Activated naive CD4-positive, alpha-beta T cell treated with anti-CD3 and anti-CD28 coated beads for 36 hours (primary cell): Measurements from ENCODE around the gene SQOR. TPM values are rescaled to one million over a fixed set of nuclear protein-coding genes. Genes with fewer than 3 reads are reported as not detected.

Experiments used
- CTCF ChIA-PET: fragments of 350-600 bp; sonication (Branson Sonifier 250); formaldehyde crosslinking; loops from one replicate; lab custom pipeline; 2021; ENCODE audit warnings: antibody characterized with exemption; lab: Charles Lee
- DNase-seq: peaks from one replicate; pipeline ENCODE4 v3.0.0-alpha.2; 2020
- H3K27ac Mint-ChIP-seq: one replicate; pipeline ENCODE4 v1.8.0; 2021; ENCODE audit warnings: mild to moderate bottlenecking, mixed read lengths
- H3K27me3 Mint-ChIP-seq: one replicate; pipeline ENCODE4 v1.8.0; 2021; ENCODE audit warnings: low read depth, mixed read lengths
- H3K36me3 Mint-ChIP-seq: one replicate; pipeline ENCODE4 v1.8.0; 2021; ENCODE audit warnings: low read depth, mixed read lengths
- H3K4me1 Mint-ChIP-seq: one replicate; pipeline ENCODE4 v1.8.0; 2021; ENCODE audit warnings: low read depth, mixed read lengths
- H3K4me3 Mint-ChIP-seq: one replicate; pipeline ENCODE4 v1.8.0; 2021; ENCODE audit warnings: mild to moderate bottlenecking, moderate library complexity, mixed read lengths
- H3K9me3 Mint-ChIP-seq: one replicate; pipeline ENCODE4 v1.8.0; 2021; ENCODE audit warnings: mixed read lengths
- intact Hi-C: fragments of 100-400 bp; cut with micrococcal nuclease; formaldehyde crosslinking; loops from one replicate; pipeline ENCODE4 v1.15.1; 2023
- total RNA-seq, 2 experiments: library from RNA; stranded (reverse); gene quantifications; one replicate each; pipeline ENCODE4 v1.2.3, GENCODE V29; 2021

SQOR gene
- total RNA-seq, 2 experiments from 2014 or later: 54.3 to 56.4 TPM

DNA sequence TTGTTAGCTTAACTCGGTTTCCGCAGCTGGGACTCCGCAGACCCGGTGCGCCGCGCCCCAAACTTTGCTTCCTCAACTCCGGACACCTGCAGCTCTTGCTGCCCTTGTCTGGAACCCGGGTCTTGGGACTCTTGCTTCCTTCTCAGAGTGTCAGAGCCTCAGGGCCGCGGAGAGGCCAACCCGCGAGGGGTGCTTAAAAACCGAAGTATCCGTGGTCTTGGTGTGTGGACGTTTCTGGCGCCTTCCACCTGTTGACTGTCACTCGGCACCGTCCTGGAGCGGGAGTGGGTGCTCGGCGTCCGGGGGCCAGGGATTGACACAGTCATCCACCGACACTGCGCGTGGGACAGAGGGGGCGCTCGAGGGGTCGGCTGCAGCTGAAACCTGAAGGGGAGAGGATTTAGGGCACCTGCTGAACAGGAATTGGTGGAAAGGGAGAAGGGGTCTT lies 386 bp downstream of the SQOR start:
- peaks cover 49% of the 10 kb centered on the region for H3K4me1 Mint-ChIP-seq
- no peaks in the 10 kb centered on the region for H3K9me3 Mint-ChIP-seq
- intact Hi-C loops: loop anchor here (1.0 to 10.0 kb wide), 4 partner anchors 23 to 1210 kb away; partner anchors contain the start of gene CTDSPL2
- peak overlapping the region; percentile 86 for H3K27ac Mint-ChIP-seq
- peak overlapping the region; percentile 99 for H3K4me3 Mint-ChIP-seq
- CTCF ChIA-PET: interaction anchor here (0.6 to 2.8 kb wide), 4 partner anchors 16 to 28 kb away, joined by 3 to 8 read pairs (median 4); no protein-coding TSS in a partner anchor
- H3K36me3 Mint-ChIP-seq: peaks cover 11% of the 10 kb centered on the region
- no peaks in the 10 kb centered on the region for H3K27me3 Mint-ChIP-seq
- peak; percentile 74 for DNase-seq

DNA sequence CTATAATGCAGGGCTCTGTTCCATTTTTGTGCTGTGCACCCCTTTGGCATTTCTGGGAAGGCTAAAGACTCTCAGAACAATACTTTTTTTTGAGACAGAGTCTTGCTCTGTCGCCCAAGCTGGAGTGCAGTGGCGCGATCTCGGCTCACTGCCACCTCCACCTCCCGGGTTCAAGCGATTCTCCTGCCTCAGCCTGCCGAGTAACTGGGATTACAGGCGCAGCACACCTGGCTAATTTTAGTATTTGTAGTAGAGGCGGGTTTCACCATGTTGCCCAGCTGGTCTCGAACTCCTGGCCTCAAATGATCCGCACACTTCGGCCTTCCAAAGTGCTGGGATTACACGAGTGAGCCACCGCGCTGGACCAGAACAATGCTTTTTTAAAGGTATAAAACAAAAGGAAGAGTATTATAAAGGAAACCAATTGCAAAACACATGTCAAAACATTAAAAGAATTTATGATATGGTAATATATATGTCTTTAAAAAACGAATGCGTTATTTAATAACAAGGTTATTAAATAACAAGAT lies 999 bp downstream of the SQOR start:
- intact Hi-C loops: loop anchor here (1.0 to 10.0 kb wide), 4 partner anchors 24 to 1211 kb away; partner anchors contain the start of gene CTDSPL2
- Mint-ChIP-seq H3K4me3 (peak overlapping the region; percentile 99), H3K4me1 (peaks cover 55% of the 10 kb centered on the region), H3K9me3 (no peaks in the 10 kb centered on the region), H3K36me3 (peaks cover 12% of the 10 kb centered on the region), H3K27ac (peak overlapping the region; percentile 86), H3K27me3 (no peaks in the 10 kb centered on the region)
- DNase-seq: no peak
- CTCF ChIA-PET: interaction anchor here (1.6 kb wide), 2 partner anchors 18 to 49 kb away, joined by 4 read pairs; no protein-coding TSS in a partner anchor

DNA sequence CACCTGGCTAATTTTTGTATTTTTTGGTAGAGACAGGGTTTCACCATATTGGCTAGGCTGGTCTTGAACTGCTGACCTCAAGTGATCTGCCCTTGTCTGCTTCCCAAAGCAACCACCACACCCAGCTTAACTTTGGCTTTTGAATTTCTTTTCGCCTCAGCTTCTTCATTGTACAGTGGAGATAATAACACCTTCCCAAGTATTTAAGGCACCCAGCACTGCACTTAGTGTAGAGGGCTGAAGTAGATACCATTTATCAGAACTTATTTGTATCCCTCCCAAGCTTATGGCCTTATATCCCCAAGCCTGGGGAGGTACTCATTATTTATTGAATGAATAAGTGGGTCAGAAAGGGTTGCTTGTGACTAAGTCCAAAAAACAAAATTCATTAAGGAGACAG lies 2.3 kb downstream of the SQOR start:
- no peaks in the 10 kb centered on the region for H3K9me3 Mint-ChIP-seq
- peak overlapping the region; percentile 88 for H3K27ac Mint-ChIP-seq
- DNase-seq: no peak
- CTCF ChIA-PET: interaction anchor here (0.6 to 1.6 kb wide), 6 partner anchors 16 to 959 kb away, joined by 4 to 7 read pairs (median 4); no protein-coding TSS in a partner anchor
- H3K27me3 Mint-ChIP-seq: no peaks in the 10 kb centered on the region
- peaks cover 64% of the 10 kb centered on the region for H3K4me1 Mint-ChIP-seq
- intact Hi-C loops: loop anchor here (1.0 to 10.0 kb wide), 6 partner anchors 50 to 1212 kb away; partner anchors contain the start of genes BLOC1S6 and CTDSPL2
- peak overlapping the region; percentile 61 for H3K4me3 Mint-ChIP-seq
- peaks cover 12% of the 10 kb centered on the region for H3K36me3 Mint-ChIP-seq

DNA sequence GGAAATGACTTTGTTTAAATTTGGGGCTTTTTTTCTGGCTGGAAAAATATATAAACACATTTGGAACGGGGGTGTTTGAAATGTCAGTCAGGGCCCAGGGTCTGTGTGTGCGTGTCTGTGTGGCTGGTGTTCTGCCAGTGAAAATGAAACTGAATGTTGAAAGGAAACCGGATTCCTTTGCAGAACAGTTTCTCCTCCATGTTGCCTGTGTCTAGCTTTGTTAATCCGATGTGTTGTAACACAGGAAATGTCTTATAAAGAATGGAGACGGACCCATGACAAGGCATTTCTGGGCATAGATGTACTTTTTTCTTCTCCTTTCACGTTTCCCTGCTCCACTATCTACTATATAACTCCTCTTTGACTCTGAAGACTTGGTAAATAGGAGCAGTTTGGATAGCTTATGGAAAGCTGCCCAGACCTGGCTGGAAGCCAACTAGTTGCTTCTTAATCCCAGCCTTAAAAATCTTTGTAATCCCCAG lies 2.8 kb downstream of the SQOR start:
- DNase-seq: peak; percentile 76
- H3K27ac Mint-ChIP-seq: peak overlapping the region; percentile 88
- H3K4me3 Mint-ChIP-seq: peak overlapping the region; percentile 61
- CTCF ChIA-PET: interaction anchor here (0.6 to 1.3 kb wide), 4 partner anchors 23 to 959 kb away, joined by 4 to 7 read pairs (median 5); no protein-coding TSS in a partner anchor
- peaks cover 14% of the 10 kb centered on the region for H3K36me3 Mint-ChIP-seq
- H3K9me3 Mint-ChIP-seq: no peaks in the 10 kb centered on the region
- intact Hi-C loops: loop anchor here (1.0 to 10.0 kb wide), 6 partner anchors 50 to 1213 kb away; partner anchors contain the start of genes BLOC1S6 and CTDSPL2
- no peaks in the 10 kb centered on the region for H3K27me3 Mint-ChIP-seq
- peaks cover 65% of the 10 kb centered on the region for H3K4me1 Mint-ChIP-seq

- Mint-ChIP-seq H3K36me3 (peaks cover 17% of the 10 kb centered on the region), H3K4me3 (no peak overlapping the region), H3K27me3 (no peaks in the 10 kb centered on the region), H3K4me1 (peaks cover 82% of the 10 kb centered on the region), H3K27ac (no peak overlapping the region), H3K9me3 (no peaks in the 10 kb centered on the region)
- intact Hi-C loops: no loop called here
- no peak for DNase-seq
- CTCF ChIA-PET: interaction anchor here (0.6 to 2.6 kb wide), 3 partner anchors 27 to 108 kb away, joined by 3 to 6 read pairs (median 4); partner anchors contain the start of gene BLOC1S6
Observed at GRCh38 chr15:45640616-45641015, 5.8 kb downstream of the SQOR start.

- intact Hi-C loops: no loop called here
- Mint-ChIP-seq H3K9me3 (no peaks in the 10 kb centered on the region), H3K4me3 (no peak overlapping the region), H3K36me3 (peaks cover 17% of the 10 kb centered on the region), H3K27me3 (no peaks in the 10 kb centered on the region), H3K27ac (no peak overlapping the region), H3K4me1 (peaks cover 86% of the 10 kb centered on the region)
- CTCF ChIA-PET: interaction anchor here (0.6 to 2.6 kb wide), 5 partner anchors 27 to 123 kb away, joined by 3 to 8 read pairs (median 4); partner anchors contain the start of gene BLOC1S6
- peak; percentile 13 for DNase-seq
Observed at GRCh38 chr15:45641374-45641781, 6.5 kb downstream of the SQOR start.

- no peak overlapping the region for H3K27ac Mint-ChIP-seq
- intact Hi-C loops: no loop called here
- no peaks in the 10 kb centered on the region for H3K9me3 Mint-ChIP-seq
- no peak overlapping the region for H3K4me3 Mint-ChIP-seq
- no peaks in the 10 kb centered on the region for H3K27me3 Mint-ChIP-seq
- H3K4me1 Mint-ChIP-seq: peaks cover 84% of the 10 kb centered on the region
- peaks cover 17% of the 10 kb centered on the region for H3K36me3 Mint-ChIP-seq
- no peak for DNase-seq
- CTCF ChIA-PET: interaction anchor here (1.0 to 2.4 kb wide), 3 partner anchors 10 to 63 kb away, joined by 3 to 8 read pairs (median 4); no protein-coding TSS in a partner anchor
Observed at GRCh38 chr15:45641999-45642932, 7.4 kb downstream of the SQOR start.

DNA sequence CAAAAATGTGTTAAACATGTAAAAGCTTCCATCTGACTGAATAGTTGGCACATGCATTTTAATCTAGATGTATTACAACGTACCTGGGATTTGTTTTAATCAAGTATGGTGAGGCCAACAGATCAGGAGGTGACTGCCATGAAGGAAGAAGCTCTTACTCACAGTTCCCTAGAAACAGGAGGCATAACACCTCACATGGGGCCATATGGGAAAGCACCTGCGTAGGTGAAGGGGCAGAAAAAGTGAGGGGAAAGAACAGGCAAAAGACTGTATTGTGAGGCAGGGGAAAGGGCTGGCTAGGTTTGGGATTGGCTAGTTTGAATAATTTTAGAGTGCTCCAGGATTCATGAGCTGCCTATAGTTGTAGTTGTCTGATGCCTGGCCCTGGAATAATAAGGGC lies 9.6 kb downstream of the SQOR start:
- Mint-ChIP-seq H3K4me1 (peaks cover 69% of the 10 kb centered on the region), H3K27me3 (no peaks in the 10 kb centered on the region), H3K36me3 (peaks cover 14% of the 10 kb centered on the region), H3K4me3 (no peak overlapping the region), H3K9me3 (no peaks in the 10 kb centered on the region), H3K27ac (peak overlapping the region; percentile 14)
- intact Hi-C loops: no loop called here
- DNase-seq: peak; percentile 32
- CTCF ChIA-PET: interaction anchor here (1.1 kb wide), 1 partner anchor 58 kb away, joined by 5 read pairs; the partner anchor contains the start of gene BLOC1S6

DNA sequence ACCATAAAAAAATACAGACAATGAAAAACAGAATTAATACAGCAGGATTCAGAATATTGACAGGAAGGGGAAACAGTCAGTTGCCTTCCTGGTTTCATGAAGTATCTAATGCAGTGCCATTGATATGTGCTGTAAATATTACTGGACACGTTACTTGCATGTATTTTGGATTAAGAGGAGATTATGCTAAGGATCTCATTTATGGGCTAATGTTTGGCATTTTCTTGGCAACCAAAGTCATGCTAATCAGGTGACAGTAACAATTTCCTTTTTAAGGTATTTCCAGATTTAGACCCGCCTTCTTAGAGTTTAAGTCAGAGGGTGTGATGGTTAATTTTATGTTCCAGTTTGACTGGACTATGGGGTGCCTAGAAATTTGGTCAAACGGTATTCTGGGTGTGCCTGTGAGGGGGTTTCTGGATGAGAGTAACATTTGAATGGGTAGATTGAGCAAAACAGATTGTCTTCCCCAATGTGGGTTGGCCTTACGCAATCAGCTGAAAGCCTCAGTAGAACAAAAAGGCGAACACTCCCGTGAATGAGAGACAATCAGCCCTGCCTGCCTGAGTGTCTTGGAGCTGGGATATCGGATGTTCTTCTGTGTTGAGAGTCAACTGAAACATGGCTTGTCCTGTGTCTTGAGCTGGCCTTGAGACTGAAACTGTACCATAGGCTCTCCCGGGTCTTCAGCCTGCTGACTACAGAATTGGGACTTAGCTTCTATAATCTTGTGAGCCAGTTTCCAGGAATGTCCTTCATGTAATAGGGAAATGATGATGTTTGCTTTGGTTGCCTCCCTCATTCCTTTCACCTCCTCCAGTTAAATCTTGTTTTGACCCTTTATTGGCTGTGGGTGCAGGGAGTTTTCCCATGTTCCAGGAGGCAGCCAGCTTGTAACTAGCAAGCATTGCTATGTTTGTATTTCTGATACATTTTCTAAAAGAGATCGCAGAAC lies 10.5 kb downstream of the SQOR start:
- Mint-ChIP-seq H3K4me3 (no peak overlapping the region), H3K36me3 (peaks cover 10% of the 10 kb centered on the region), H3K27me3 (no peaks in the 10 kb centered on the region), H3K4me1 (peaks cover 66% of the 10 kb centered on the region), H3K9me3 (peaks cover 1% of the 10 kb centered on the region), H3K27ac (peak overlapping the region; percentile 14)
- DNase-seq: peak; percentile 44
- intact Hi-C loops: no loop called here
- CTCF ChIA-PET: no interaction called here

DNA sequence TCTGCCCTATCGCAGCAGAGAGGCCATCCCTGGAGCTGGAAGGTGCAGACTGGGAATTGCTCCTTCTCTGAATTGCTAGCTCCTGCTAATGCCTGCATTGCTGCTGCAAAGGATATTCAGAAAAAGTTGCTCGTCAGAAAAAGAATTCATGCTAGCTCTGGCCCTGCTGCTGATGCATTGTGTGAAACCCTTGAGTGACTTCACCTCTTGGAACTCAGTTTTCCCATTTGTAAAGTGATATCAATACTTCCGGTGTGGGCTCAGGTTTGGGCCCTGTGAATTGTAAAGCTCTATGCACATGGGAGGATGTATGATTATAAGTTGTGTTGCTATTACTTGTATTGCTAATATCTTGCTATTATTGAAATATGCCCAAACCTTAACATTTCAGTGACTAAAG lies 11.4 kb downstream of the SQOR start:
- Mint-ChIP-seq H3K27ac (no peak overlapping the region), H3K4me1 (peaks cover 59% of the 10 kb centered on the region), H3K4me3 (no peak overlapping the region), H3K36me3 (peaks cover 13% of the 10 kb centered on the region), H3K9me3 (peaks cover 2% of the 10 kb centered on the region), H3K27me3 (no peaks in the 10 kb centered on the region)
- CTCF ChIA-PET: no interaction called here
- no peak for DNase-seq
- intact Hi-C loops: no loop called here

DNA sequence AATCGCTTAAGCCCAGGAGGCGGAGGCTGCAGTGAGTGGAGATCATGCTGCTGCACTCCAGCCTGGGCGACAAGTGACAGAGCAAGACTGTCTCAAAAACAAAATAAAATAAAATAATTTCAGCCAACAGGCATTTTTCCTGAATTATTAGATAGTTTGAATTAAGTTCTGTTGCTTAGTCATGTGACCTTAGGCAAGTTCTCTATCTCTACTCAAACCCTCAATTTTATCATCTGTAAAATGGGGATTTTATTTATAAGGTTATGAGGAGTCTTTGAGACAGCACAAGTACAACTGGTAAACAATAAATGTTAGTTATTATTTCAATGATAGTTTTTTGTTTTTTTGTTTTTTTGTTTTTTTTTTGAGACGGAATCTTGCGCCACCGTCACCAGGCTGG lies 13.0 kb downstream of the SQOR start:
- intact Hi-C loops: no loop called here
- Mint-ChIP-seq H3K4me1 (peaks cover 50% of the 10 kb centered on the region), H3K4me3 (no peak overlapping the region), H3K27ac (no peak overlapping the region), H3K9me3 (peaks cover 2% of the 10 kb centered on the region), H3K27me3 (no peaks in the 10 kb centered on the region), H3K36me3 (peaks cover 8% of the 10 kb centered on the region)
- CTCF ChIA-PET: interaction anchor here (1.1 kb wide), 1 partner anchor 217 kb away, joined by 3 read pairs; no protein-coding TSS in a partner anchor
- DNase-seq: no peak
